Upper lobe of right lung (tissue), 1 donor: ENCODE measurements around the gene B3GNT8. TPM values are rescaled to one million over a fixed set of nuclear protein-coding genes. Genes with fewer than 3 reads are reported as not detected.

Experiments
- ATAC-seq: fragments of 200-7000 bp; cut with Tn5 transposase; one replicate; pipeline ENCODE4 v1.9.1; 2020; ENCODE audit warnings: mild to moderate bottlenecking, moderate library complexity
- DNase-seq: peaks from one replicate; pipeline ENCODE4 v3.0.0-alpha.2; 2020
- H3K27ac ChIP-seq: fragments of 200-600 bp; one replicate; pipeline ENCODE4 v1.8.0; 2022
- H3K27me3 ChIP-seq: fragments of 200-600 bp; one replicate; pipeline ENCODE4 v1.8.0; 2022; ENCODE audit warnings: mild to moderate bottlenecking
- H3K36me3 ChIP-seq: fragments of 200-600 bp; one replicate; pipeline ENCODE4 v1.8.0; 2022
- H3K4me1 ChIP-seq: fragments of 200-600 bp; one replicate; pipeline ENCODE4 v1.8.0; 2022
- H3K4me3 ChIP-seq: fragments of 200-600 bp; one replicate; pipeline ENCODE4 v1.8.0; 2022; ENCODE audit warnings: mild to moderate bottlenecking
- H3K9me3 ChIP-seq: fragments of 200-600 bp; one replicate; pipeline ENCODE4 v1.8.0; 2022
- intact Hi-C: fragments of 100-400 bp; cut with DNase I; formaldehyde crosslinking; loops from one replicate; pipeline ENCODE4 v1.11.0; 2022
- total RNA-seq: library from RNA; stranded (reverse); fragmentation: NEBNext Ultra II Directional; extraction: Animal tissue kit (Norgen Biotek cat#: 25700); gene quantifications from one replicate; pipeline ENCODE4 v1.2.1, GENCODE V29; 2021
- TF ChIP-seq, protein P1 (sequence below): fragments of 200-600 bp; IDR thresholded peaks from one replicate; pipeline ENCODE4 v1.8.0; 2022; ENCODE audit warnings: antibody characterized with exemption
- donor health status: DM: no; HTN: yes; CAD: no; lungs with severe emphysema.

B3GNT8 gene
- total RNA-seq, 1 donor from 2014 or later: 31.3 TPM

DNA sequence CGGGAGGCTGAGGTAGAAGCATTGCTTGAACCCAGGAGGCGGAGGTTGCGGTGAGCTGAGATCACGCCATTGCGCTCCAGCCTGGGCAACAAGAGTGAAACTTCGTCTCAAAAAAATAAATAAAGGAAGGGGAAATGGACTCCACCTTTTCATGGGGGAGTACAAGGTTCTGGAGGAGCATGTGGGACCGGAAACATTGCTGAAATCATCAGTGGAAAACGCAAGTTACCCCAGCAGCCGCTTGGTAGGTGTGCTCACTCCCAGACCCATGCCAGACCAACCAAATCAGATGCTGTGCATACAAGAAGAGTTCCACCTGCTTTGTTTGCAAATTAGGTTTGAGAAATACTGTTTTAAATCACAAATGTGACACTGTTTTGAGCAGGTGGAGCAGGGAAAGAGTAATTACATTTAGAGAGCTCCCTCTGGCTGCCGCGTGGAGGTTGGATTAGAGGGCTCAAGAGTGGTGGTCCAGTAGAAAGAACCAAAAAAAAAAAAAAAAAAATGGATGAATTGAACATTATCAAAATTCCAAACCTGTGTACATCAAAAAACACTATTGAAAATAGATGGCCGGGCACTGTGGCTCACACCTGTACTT, 20.7 kb upstream of the B3GNT8 start:
- no peaks in the 10 kb centered on the region for H3K27me3 ChIP-seq
- H3K9me3 ChIP-seq: no peaks in the 10 kb centered on the region
- H3K36me3 ChIP-seq: no peaks in the 10 kb centered on the region
- intact Hi-C loops: loop anchor here (10.0 kb wide), 1 partner anchor 127 kb away; the partner anchor contains the start of gene CEACAM21
- H3K27ac ChIP-seq: peak overlapping the region; percentile 60
- TF ChIP-seq, protein P1, sequence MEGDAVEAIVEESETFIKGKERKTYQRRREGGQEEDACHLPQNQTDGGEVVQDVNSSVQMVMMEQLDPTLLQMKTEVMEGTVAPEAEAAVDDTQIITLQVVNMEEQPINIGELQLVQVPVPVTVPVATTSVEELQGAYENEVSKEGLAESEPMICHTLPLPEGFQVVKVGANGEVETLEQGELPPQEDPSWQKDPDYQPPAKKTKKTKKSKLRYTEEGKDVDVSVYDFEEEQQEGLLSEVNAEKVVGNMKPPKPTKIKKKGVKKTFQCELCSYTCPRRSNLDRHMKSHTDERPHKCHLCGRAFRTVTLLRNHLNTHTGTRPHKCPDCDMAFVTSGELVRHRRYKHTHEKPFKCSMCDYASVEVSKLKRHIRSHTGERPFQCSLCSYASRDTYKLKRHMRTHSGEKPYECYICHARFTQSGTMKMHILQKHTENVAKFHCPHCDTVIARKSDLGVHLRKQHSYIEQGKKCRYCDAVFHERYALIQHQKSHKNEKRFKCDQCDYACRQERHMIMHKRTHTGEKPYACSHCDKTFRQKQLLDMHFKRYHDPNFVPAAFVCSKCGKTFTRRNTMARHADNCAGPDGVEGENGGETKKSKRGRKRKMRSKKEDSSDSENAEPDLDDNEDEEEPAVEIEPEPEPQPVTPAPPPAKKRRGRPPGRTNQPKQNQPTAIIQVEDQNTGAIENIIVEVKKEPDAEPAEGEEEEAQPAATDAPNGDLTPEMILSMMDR: no peak
- H3K4me1 ChIP-seq: no peaks in the 10 kb centered on the region
- DNase-seq (no peak), ATAC-seq (no peak)
- H3K4me3 ChIP-seq: peak overlapping the region; percentile 32

DNA sequence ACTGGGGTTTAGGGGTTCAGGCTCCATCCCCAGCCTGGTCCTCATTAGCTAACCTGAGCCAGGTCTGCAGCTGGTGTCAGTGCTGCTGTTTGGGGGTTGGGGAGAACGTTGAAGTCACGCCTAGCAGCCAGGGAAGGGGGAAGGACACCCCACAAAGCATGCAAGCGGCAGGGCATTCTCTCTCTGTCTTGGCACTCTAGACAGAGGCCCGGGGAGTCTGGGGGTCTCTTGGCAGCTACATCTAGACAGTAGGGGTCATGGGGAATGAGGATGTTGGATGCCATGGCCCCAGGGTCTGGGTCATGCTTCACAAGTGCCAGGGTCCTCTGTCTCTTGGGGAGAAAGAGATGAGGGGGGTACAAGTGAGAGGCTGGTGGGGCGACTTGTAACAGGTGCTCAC, 18.4 kb upstream of the B3GNT8 start:
- no peaks in the 10 kb centered on the region for H3K36me3 ChIP-seq
- TF ChIP-seq, protein P1: no peak
- no peaks in the 10 kb centered on the region for H3K4me1 ChIP-seq
- no peak for DNase-seq
- ATAC-seq: no peak
- no peaks in the 10 kb centered on the region for H3K9me3 ChIP-seq
- no peak overlapping the region for H3K4me3 ChIP-seq
- no peak overlapping the region for H3K27ac ChIP-seq
- intact Hi-C loops: loop anchor here (10.0 kb wide), 1 partner anchor 129 kb away; the partner anchor contains the start of gene CEACAM21
- H3K27me3 ChIP-seq: no peaks in the 10 kb centered on the region

DNA sequence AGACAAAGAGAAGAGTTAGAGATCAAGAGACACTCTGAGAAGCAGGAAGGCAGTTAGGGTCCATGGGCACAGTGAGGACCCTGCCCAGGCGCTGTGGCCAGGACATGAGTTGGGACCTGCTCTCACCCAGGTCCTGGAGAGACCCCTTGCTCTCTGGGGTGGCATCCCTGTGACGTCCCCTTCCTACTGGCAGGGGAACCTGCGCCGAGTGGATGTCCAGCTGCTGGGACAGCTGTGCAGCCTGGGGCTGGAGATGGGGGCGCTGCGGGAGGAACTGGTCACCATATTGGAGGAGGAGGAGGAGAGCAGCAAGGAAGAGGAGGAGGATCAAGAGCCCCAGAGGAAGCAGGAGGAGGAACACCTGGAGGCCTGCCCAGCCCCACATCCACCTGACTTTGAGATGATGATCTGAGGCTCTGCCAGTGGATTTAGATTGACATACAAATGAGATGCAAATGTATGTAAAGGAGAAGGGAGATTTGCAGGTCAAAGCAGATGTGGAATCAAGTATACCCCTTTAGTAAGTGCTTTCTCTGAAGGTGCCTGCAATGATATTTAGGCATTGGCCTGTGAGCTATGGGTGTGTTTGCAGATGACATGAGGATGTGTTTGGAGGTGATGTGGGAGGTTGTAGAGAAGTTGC, 16.8 kb upstream of the B3GNT8 start:
- no peaks in the 10 kb centered on the region for H3K9me3 ChIP-seq
- intact Hi-C loops: loop anchor here (10.0 kb wide), 1 partner anchor 131 kb away; the partner anchor contains the start of gene CEACAM21
- H3K4me1 ChIP-seq: peaks cover 3% of the 10 kb centered on the region
- ATAC-seq (no peak), DNase-seq (peak; percentile 54)
- no peak overlapping the region for H3K27ac ChIP-seq
- no peaks in the 10 kb centered on the region for H3K27me3 ChIP-seq
- H3K4me3 ChIP-seq: no peak overlapping the region
- TF ChIP-seq, protein P1: no peak
- no peaks in the 10 kb centered on the region for H3K36me3 ChIP-seq

GRCh38 chr19:41442473-41443355, 15.5 kb upstream of the B3GNT8 start, which contains the start of gene ERICH4:
Gene ERICH4, plus strand, starts transcription at chr19:41443156. Its CDS starts 14 bp downstream, at chr19:41443170.
- H3K27me3 ChIP-seq: no peaks in the 10 kb centered on the region
- intact Hi-C loops: loop anchor here (10.0 kb wide), 1 partner anchor 132 kb away; the partner anchor contains the start of gene CEACAM21
- ATAC-seq (no peak), DNase-seq (peak; percentile 58)
- peaks cover 5% of the 10 kb centered on the region for H3K4me1 ChIP-seq
- no peaks in the 10 kb centered on the region for H3K36me3 ChIP-seq
- no peaks in the 10 kb centered on the region for H3K9me3 ChIP-seq
- no peak within 1 kb of the TSS for H3K27ac ChIP-seq
- H3K4me3 ChIP-seq: no peak within 1 kb of the TSS
- TF ChIP-seq, protein P1: no peak

- no peaks in the 10 kb centered on the region for H3K9me3 ChIP-seq
- no peak overlapping the region for H3K4me3 ChIP-seq
- H3K27ac ChIP-seq: no peak overlapping the region
- peaks cover 4% of the 10 kb centered on the region for H3K36me3 ChIP-seq
- TF ChIP-seq, protein P1: no peak
- intact Hi-C loops: loop anchor here (10.0 kb wide), 1 partner anchor 133 kb away; the partner anchor contains the start of gene CEACAM21
- DNase-seq: peak; percentile 56
- no peak for ATAC-seq
- no peaks in the 10 kb centered on the region for H3K27me3 ChIP-seq
- peaks cover 5% of the 10 kb centered on the region for H3K4me1 ChIP-seq
Observed at GRCh38 chr19:41441321-41441945, 14.3 kb upstream of the B3GNT8 start.
